Caco-2 (cell line): ENCODE measurements around the gene PLEK2. TPM values are rescaled to one million over a fixed set of nuclear protein-coding genes. Genes with fewer than 3 reads are reported as not detected.

Source experiments
- BruUV-seq: library from RNA; stranded (reverse); fragments of 400-500 nt; replicated peaks from 2 replicates; lab custom pipeline; 2021; lab: Mats Ljungman, UMichigan
- CTCF ChIA-PET: fragments of 300-600 bp; sonication (Branson Sonifier 250); formaldehyde crosslinking; loops from one replicate; lab custom pipeline; 2022; ENCODE audit warnings: antibody characterized with exemption; lab: Charles Lee
- POLR2A ChIA-PET: fragments of 300-600 bp; sonication (Branson Sonifier 250); formaldehyde crosslinking; loops from one replicate; lab custom pipeline; 2022; ENCODE audit warnings: antibody characterized with exemption; lab: Charles Lee
- DNase-seq, 2 experiments: peaks; one replicate each; pipeline versions ENCODE4 v3.0.0 to v3.0.0-alpha.2; 2020 to 2022
- H3K27me3 ChIP-seq: replicated peaks from 2 replicates; pipeline ENCODE4 v1.6.0; 2011; ENCODE audit warnings: low read length; ENCODE audit not compliant: control insufficient read depth, insufficient read depth
- H3K36me3 ChIP-seq: 2 replicates; pipeline ENCODE4 v1.5.1; 2011; ENCODE audit warnings: low read length; ENCODE audit not compliant: control insufficient read depth, insufficient read depth
- H3K4me1 ChIP-seq: fragments of 250-450 bp; sonication (Bioruptor Pico); 2 replicates; pipeline ENCODE4 v1.5.1; 2020; ENCODE audit warnings: mild to moderate bottlenecking
- H3K4me3 ChIP-seq: 2 replicates; pipeline ENCODE4 v1.5.1; 2011; ENCODE audit warnings: low read depth, mild to moderate bottlenecking, control low read depth, low read length
- H3K9me3 ChIP-seq: fragments of 250-450 bp; sonication (Bioruptor Pico); 2 replicates; pipeline ENCODE4 v1.5.1; 2020; ENCODE audit warnings: mild to moderate bottlenecking, moderate library complexity
- H3K27ac Mint-ChIP-seq: one replicate; pipeline ENCODE4 v1.8.0; 2022; ENCODE audit warnings: mixed read lengths; ENCODE audit not compliant: unreplicated experiment
- H3K27me3 Mint-ChIP-seq: one replicate; pipeline ENCODE4 v1.8.0; 2022; ENCODE audit warnings: mixed read lengths; ENCODE audit not compliant: insufficient read depth, unreplicated experiment
- H3K36me3 Mint-ChIP-seq: one replicate; pipeline ENCODE4 v1.8.0; 2022; ENCODE audit warnings: mild to moderate bottlenecking, mixed read lengths; ENCODE audit not compliant: insufficient read depth, unreplicated experiment
- H3K4me1 Mint-ChIP-seq: one replicate; pipeline ENCODE4 v1.8.0; 2022; ENCODE audit warnings: low read depth, mixed read lengths; ENCODE audit not compliant: unreplicated experiment
- H3K4me3 Mint-ChIP-seq: one replicate; pipeline ENCODE4 v1.8.0; 2022; ENCODE audit warnings: mild to moderate bottlenecking, moderate library complexity, mixed read lengths; ENCODE audit not compliant: unreplicated experiment
- H3K9me3 Mint-ChIP-seq: one replicate; pipeline ENCODE4 v1.8.0; 2022; ENCODE audit warnings: mixed read lengths; ENCODE audit not compliant: unreplicated experiment
- CTCF ChIP-seq, 2 experiments: fragments of 200-600 bp in 1 of 2; IDR thresholded peaks; 1 replicate in 1 of 2; 2 replicates in 1 of 2; pipeline versions ENCODE4 v1.5.1 to v1.8.0; 2011 to 2022; ENCODE audit warnings: antibody characterized with exemption in 1 of 2, control low read depth in 1 of 2, inconsistent platforms in 1 of 2, low read depth in 1 of 2, low read length in 1 of 2, mild to moderate bottlenecking in 1 of 2, moderate library complexity in 1 of 2; ENCODE audit not compliant: insufficient read depth in 1 of 2, severe bottlenecking in 1 of 2, unreplicated experiment in 1 of 2
- intact Hi-C: fragments of 100-400 bp; cut with micrococcal nuclease; formaldehyde crosslinking; loops from one replicate; pipeline ENCODE4 v1.10.0; 2022; ENCODE audit not compliant: unreplicated experiment
- total RNA-seq: library from RNA; stranded (reverse); gene quantifications from 2 replicates; pipeline ENCODE4 v1.2.3, GENCODE V29; 2022

PLEK2 gene
- total RNA-seq, 1 experiment from 2014 or later = 36.5 TPM

GRCh38 chr14:67436006-67436866 lies 24.3 kb upstream of the PLEK2 start:
- no TSS peak for BruUV-seq
- H3K27me3 ChIP-seq = no peaks in the 10 kb centered on the region
- no peak overlapping the region for H3K27ac Mint-ChIP-seq
- H3K36me3 Mint-ChIP-seq = no peaks in the 10 kb centered on the region
- H3K27me3 Mint-ChIP-seq = no peaks in the 10 kb centered on the region
- H3K4me1 ChIP-seq = peaks cover 25% of the 10 kb centered on the region
- H3K9me3 ChIP-seq = no peaks in the 10 kb centered on the region
- no peak for DNase-seq
- no peaks in the 10 kb centered on the region for H3K36me3 ChIP-seq
- ChIA-PET CTCF (interaction anchor here (0.5 kb wide), 1 partner anchor 208 kb away, joined by 3 read pairs; no protein-coding TSS in a partner anchor), POLR2A (no interaction called here)
- intact Hi-C loops = no loop called here
- TF ChIP-seq CTCF (IDR thresholded peaks at IDR 0.05; ENCODE audit: insufficient read depth in 1 of 2, low read depth in 1 of 2, low read length in 1 of 2, severe bottlenecking in 1 of 2, unreplicated experiment in 1 of 2) = no peak
- no peaks in the 10 kb centered on the region for H3K9me3 Mint-ChIP-seq
- H3K4me3 ChIP-seq = no peak overlapping the region
- H3K4me3 Mint-ChIP-seq = no peak overlapping the region
- H3K4me1 Mint-ChIP-seq = peaks cover 9% of the 10 kb centered on the region

GRCh38 chr14:67435603-67436002 lies 23.6 kb upstream of the PLEK2 start:
- no peak for DNase-seq
- intact Hi-C loops = no loop called here
- ChIA-PET CTCF (interaction anchor here (0.5 kb wide), 1 partner anchor 208 kb away, joined by 3 read pairs; no protein-coding TSS in a partner anchor), POLR2A (no interaction called here)
- H3K4me1 ChIP-seq = peaks cover 22% of the 10 kb centered on the region
- TF ChIP-seq CTCF (IDR thresholded peaks at IDR 0.05; ENCODE audit: insufficient read depth in 1 of 2, low read depth in 1 of 2, low read length in 1 of 2, severe bottlenecking in 1 of 2, unreplicated experiment in 1 of 2) = no peak
- no peak overlapping the region for H3K4me3 Mint-ChIP-seq
- H3K27ac Mint-ChIP-seq = no peak overlapping the region
- no peaks in the 10 kb centered on the region for H3K9me3 ChIP-seq
- H3K27me3 Mint-ChIP-seq = no peaks in the 10 kb centered on the region
- peaks cover 9% of the 10 kb centered on the region for H3K4me1 Mint-ChIP-seq
- H3K9me3 Mint-ChIP-seq = no peaks in the 10 kb centered on the region
- H3K36me3 Mint-ChIP-seq = no peaks in the 10 kb centered on the region
- no peaks in the 10 kb centered on the region for H3K36me3 ChIP-seq
- no peak overlapping the region for H3K4me3 ChIP-seq
- BruUV-seq = no TSS peak
- H3K27me3 ChIP-seq = no peaks in the 10 kb centered on the region

- intact Hi-C loops = no loop called here
- peaks cover 10% of the 10 kb centered on the region for H3K4me1 Mint-ChIP-seq
- no peak overlapping the region for H3K4me3 Mint-ChIP-seq
- BruUV-seq = no TSS peak
- Histone ChIP-seq H3K27me3 (no peaks in the 10 kb centered on the region), H3K4me3 (no peak overlapping the region), H3K9me3 (no peaks in the 10 kb centered on the region), H3K36me3 (no peaks in the 10 kb centered on the region), H3K4me1 (peaks cover 32% of the 10 kb centered on the region)
- no peaks in the 10 kb centered on the region for H3K9me3 Mint-ChIP-seq
- POLR2A ChIA-PET = no interaction called here
- no peaks in the 10 kb centered on the region for H3K27me3 Mint-ChIP-seq
- peak in 1 of 2 experiments; percentile 58 for DNase-seq
- TF ChIP-seq CTCF (IDR thresholded peaks at IDR 0.05; ENCODE audit: insufficient read depth in 1 of 2, low read depth in 1 of 2, low read length in 1 of 2, severe bottlenecking in 1 of 2, unreplicated experiment in 1 of 2) = no peak
- no peaks in the 10 kb centered on the region for H3K36me3 Mint-ChIP-seq
- CTCF ChIA-PET = no interaction called here
- H3K27ac Mint-ChIP-seq = no peak overlapping the region
Observed at GRCh38 chr14:67432050-67432564, 20.1 kb upstream of the PLEK2 start.
